Parathyroid adenoma (tissue), 2 donors: ENCODE data around the gene BCLAF1.

Experiments
- H2AFZ ChIP-seq: fragments of 300-600 bp; sonication (generic); one replicate; pipeline ENCODE4 v1.7.0; 2017; ENCODE audit warnings: antibody characterized with exemption, mild to moderate bottlenecking
- H3K27ac ChIP-seq: fragments of 300-600 bp; sonication (generic); one replicate; pipeline ENCODE4 v1.7.0; 2017
- H3K27me3 ChIP-seq: fragments of 300-600 bp; sonication (generic); one replicate; pipeline ENCODE4 v1.7.0; 2017; ENCODE audit warnings: low read length; ENCODE audit not compliant: control insufficient read depth, insufficient read depth
- H3K36me3 ChIP-seq: fragments of 300-600 bp; sonication (generic); one replicate; pipeline ENCODE4 v1.7.0; 2017; ENCODE audit warnings: low read length; ENCODE audit not compliant: control insufficient read depth, insufficient read depth
- H3K4me1 ChIP-seq: fragments of 300-600 bp; sonication (generic); one replicate; pipeline ENCODE4 v1.7.0; 2017; ENCODE audit warnings: control low read depth
- H3K4me2 ChIP-seq: fragments of 300-600 bp; sonication (generic); one replicate; pipeline ENCODE4 v1.7.0; 2017; ENCODE audit warnings: low read length
- H3K4me3 ChIP-seq: fragments of 300-600 bp; sonication (generic); one replicate; pipeline ENCODE4 v1.7.0; 2017; ENCODE audit warnings: low read depth, low read length
- H3K79me2 ChIP-seq: fragments of 300-600 bp; sonication (generic); one replicate; pipeline ENCODE4 v1.7.0; 2017; ENCODE audit warnings: control low read depth
- H3K9ac ChIP-seq: fragments of 300-600 bp; sonication (generic); one replicate; pipeline ENCODE4 v1.7.0; 2017; ENCODE audit warnings: mild to moderate bottlenecking
- H3K9me3 ChIP-seq: fragments of 300-600 bp; sonication (generic); one replicate; pipeline ENCODE4 v1.7.0; 2017; ENCODE audit warnings: low read length; ENCODE audit not compliant: control insufficient read depth
- TF ChIP-seq, protein P1 (sequence below): fragments of 300-600 bp; sonication (generic); IDR thresholded peaks from one replicate; pipeline ENCODE4 v1.7.0; 2017; ENCODE audit warnings: antibody characterized with exemption, mild to moderate bottlenecking
- donor health status: primary hyperparathyroidism.

BCLAF1 gene

DNA sequence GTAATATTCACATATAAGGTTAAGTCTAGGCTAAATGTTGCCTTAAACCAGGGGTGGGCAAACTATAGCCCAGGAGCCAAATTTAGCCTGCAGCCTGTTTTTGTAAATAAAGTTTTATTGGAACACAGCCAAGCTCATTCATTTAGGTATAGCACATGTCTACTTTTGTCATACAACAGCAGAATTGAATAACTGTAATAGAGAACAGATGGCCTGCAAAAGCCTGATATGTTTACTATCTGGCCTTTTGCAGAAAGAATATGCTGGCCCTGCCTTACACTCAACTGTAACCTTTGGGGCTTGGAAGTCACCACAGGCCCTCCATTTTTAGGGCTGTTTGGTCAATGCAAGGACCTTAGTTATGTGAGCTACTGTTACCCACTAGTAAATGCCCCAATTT, 17.7 kb upstream of the BCLAF1 start:
- Histone ChIP-seq H3K4me3 (no peak overlapping the region), H3K36me3 (no peaks in the 10 kb centered on the region), H3K4me1 (no peaks in the 10 kb centered on the region), H2AFZ (no peak overlapping the region), H3K4me2 (no peak overlapping the region), H3K27me3 (no peaks in the 10 kb centered on the region), H3K9ac (no peak overlapping the region), H3K27ac (no peak overlapping the region), H3K9me3 (no peaks in the 10 kb centered on the region), H3K79me2 (no peaks in the 10 kb centered on the region)
- TF ChIP-seq, protein P1, sequence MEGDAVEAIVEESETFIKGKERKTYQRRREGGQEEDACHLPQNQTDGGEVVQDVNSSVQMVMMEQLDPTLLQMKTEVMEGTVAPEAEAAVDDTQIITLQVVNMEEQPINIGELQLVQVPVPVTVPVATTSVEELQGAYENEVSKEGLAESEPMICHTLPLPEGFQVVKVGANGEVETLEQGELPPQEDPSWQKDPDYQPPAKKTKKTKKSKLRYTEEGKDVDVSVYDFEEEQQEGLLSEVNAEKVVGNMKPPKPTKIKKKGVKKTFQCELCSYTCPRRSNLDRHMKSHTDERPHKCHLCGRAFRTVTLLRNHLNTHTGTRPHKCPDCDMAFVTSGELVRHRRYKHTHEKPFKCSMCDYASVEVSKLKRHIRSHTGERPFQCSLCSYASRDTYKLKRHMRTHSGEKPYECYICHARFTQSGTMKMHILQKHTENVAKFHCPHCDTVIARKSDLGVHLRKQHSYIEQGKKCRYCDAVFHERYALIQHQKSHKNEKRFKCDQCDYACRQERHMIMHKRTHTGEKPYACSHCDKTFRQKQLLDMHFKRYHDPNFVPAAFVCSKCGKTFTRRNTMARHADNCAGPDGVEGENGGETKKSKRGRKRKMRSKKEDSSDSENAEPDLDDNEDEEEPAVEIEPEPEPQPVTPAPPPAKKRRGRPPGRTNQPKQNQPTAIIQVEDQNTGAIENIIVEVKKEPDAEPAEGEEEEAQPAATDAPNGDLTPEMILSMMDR, result no peak

- H3K9ac ChIP-seq, result no peak overlapping the region
- no peaks in the 10 kb centered on the region for H3K9me3 ChIP-seq
- no peaks in the 10 kb centered on the region for H3K4me1 ChIP-seq
- H3K4me2 ChIP-seq, result no peak overlapping the region
- H3K27me3 ChIP-seq, result no peaks in the 10 kb centered on the region
- H3K4me3 ChIP-seq, result no peak overlapping the region
- H2AFZ ChIP-seq, result no peak overlapping the region
- TF ChIP-seq, protein P1, result no peak
- no peaks in the 10 kb centered on the region for H3K36me3 ChIP-seq
- no peak overlapping the region for H3K27ac ChIP-seq
- no peaks in the 10 kb centered on the region for H3K79me2 ChIP-seq
Observed at GRCh38 chr6:136306466-136306865, 16.8 kb upstream of the BCLAF1 start.

DNA sequence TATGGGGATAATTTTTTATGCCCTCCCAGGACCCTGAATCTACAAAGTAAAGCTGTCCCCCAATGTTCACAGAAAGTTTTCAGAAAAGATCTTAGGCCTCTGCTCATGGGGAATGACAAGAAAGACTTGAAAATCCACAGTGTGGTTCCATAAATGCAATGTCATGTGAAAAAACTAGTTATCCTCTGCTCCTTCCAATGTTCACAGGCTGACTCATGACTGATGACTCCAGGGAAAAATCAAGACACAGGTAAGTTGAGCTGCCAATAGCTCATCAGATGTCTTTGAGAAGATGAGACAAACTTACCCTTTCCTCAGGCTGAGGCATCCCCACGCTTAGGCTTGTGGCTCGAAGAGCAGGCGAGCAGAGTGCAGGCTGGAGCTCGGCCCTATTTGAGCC, 14.8 kb upstream of the BCLAF1 start:
- H3K9ac ChIP-seq, result no peak overlapping the region
- no peak overlapping the region for H3K27ac ChIP-seq
- no peaks in the 10 kb centered on the region for H3K36me3 ChIP-seq
- TF ChIP-seq, protein P1, result no peak
- H3K4me2 ChIP-seq, result no peak overlapping the region
- no peaks in the 10 kb centered on the region for H3K79me2 ChIP-seq
- H3K9me3 ChIP-seq, result no peaks in the 10 kb centered on the region
- no peak overlapping the region for H2AFZ ChIP-seq
- no peak overlapping the region for H3K4me3 ChIP-seq
- no peaks in the 10 kb centered on the region for H3K27me3 ChIP-seq
- H3K4me1 ChIP-seq, result no peaks in the 10 kb centered on the region

DNA sequence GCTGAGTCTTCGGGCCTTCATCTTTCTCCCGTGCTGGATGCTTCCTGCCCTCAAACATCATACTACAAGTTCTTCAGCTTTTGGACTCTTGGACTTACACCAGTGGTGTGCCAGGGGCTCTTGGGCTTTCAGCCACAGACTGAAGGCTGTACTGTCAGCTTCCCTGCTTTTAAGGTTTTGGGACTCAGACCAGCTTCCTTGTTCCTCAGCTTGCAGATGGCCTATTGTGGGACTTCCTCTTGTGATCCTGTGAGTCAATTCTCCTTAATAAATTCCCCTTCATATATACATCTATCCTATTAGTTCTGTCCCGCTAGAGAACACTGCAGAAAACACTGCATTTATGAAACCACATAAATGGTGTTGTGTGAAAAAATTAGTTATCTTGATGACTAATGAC, 13.9 kb upstream of the BCLAF1 start:
- Histone ChIP-seq H3K4me1 (no peaks in the 10 kb centered on the region), H2AFZ (no peak overlapping the region), H3K79me2 (no peaks in the 10 kb centered on the region), H3K4me3 (no peak overlapping the region), H3K27me3 (no peaks in the 10 kb centered on the region), H3K27ac (no peak overlapping the region), H3K9ac (no peak overlapping the region), H3K4me2 (no peak overlapping the region), H3K36me3 (no peaks in the 10 kb centered on the region), H3K9me3 (no peaks in the 10 kb centered on the region)
- TF ChIP-seq, protein P1, result no peak

GRCh38 chr6:136294621-136295020, 5.0 kb upstream of the BCLAF1 start:
- no peak overlapping the region for H3K27ac ChIP-seq
- H3K4me1 ChIP-seq, result peaks cover 8% of the 10 kb centered on the region
- H3K36me3 ChIP-seq, result no peaks in the 10 kb centered on the region
- H3K27me3 ChIP-seq, result no peaks in the 10 kb centered on the region
- no peak overlapping the region for H3K4me2 ChIP-seq
- H3K79me2 ChIP-seq, result no peaks in the 10 kb centered on the region
- no peak overlapping the region for H3K4me3 ChIP-seq
- H3K9me3 ChIP-seq, result no peaks in the 10 kb centered on the region
- TF ChIP-seq, protein P1, result no peak
- H2AFZ ChIP-seq, result no peak overlapping the region
- H3K9ac ChIP-seq, result no peak overlapping the region
